Lung (tissue), 12 donors: ENCODE results near the gene TGFB2. TPM values are rescaled to one million over a fixed set of nuclear protein-coding genes. Genes with fewer than 3 reads are reported as not detected.

Experiments
- ATAC-seq: fragments of 200-7000 bp; cut with Tn5 transposase; one replicate; pipeline ENCODE4 v1.9.1; 2020; ENCODE audit warnings: moderate number of reproducible peaks; ENCODE audit not compliant: insufficient read depth, low FRiP score
- DNase-seq, 3 donors: peaks; one replicate each; pipeline ENCODE4 v3.0.0-alpha.2; 2013 to 2017
- H3K27ac ChIP-seq, 2 donors: one replicate each; pipeline ENCODE4 v1.5.1; 2013; ENCODE audit warnings: mild to moderate bottlenecking in 2 of 2, moderate library complexity in 2 of 2, control low read depth in 1 of 2, inconsistent platforms in 1 of 2, low read depth in 1 of 2, low read length in 1 of 2
- H3K27me3 ChIP-seq, 3 donors: one replicate each; pipeline ENCODE4 v1.5.1; 2013; ENCODE audit warnings: low read length in 2 of 3; ENCODE audit not compliant: control insufficient read depth in 3 of 3, insufficient read depth in 3 of 3
- H3K36me3 ChIP-seq, 4 donors: one replicate each; pipeline ENCODE4 v1.5.1; 2013; ENCODE audit warnings: low read length in 4 of 4, mild to moderate bottlenecking in 1 of 4, moderate library complexity in 1 of 4; ENCODE audit not compliant: control insufficient read depth in 4 of 4, insufficient read depth in 4 of 4
- H3K4me1 ChIP-seq, 5 donors: one replicate each; pipeline ENCODE4 v1.5.1; 2013; ENCODE audit warnings: low read length in 5 of 5, mild to moderate bottlenecking in 2 of 5, moderate library complexity in 1 of 5; ENCODE audit not compliant: control insufficient read depth in 5 of 5, insufficient read depth in 5 of 5
- H3K4me3 ChIP-seq: one replicate; pipeline ENCODE4 v1.5.1; 2013; ENCODE audit warnings: mild to moderate bottlenecking, control low read depth, moderate library complexity
- H3K9ac ChIP-seq, 2 donors: one replicate each; pipeline ENCODE4 v1.5.1; 2013; ENCODE audit warnings: low read length in 2 of 2, control low read depth in 1 of 2; ENCODE audit not compliant: insufficient read depth in 1 of 2
- H3K9me3 ChIP-seq, 4 donors: one replicate each; pipeline ENCODE4 v1.5.1; 2013; ENCODE audit warnings: low read length in 3 of 4, mild to moderate bottlenecking in 1 of 4, moderate library complexity in 1 of 4; ENCODE audit not compliant: control insufficient read depth in 4 of 4, insufficient read depth in 3 of 4
- CTCF ChIP-seq: IDR thresholded peaks from 2 replicates; pipeline ENCODE4 v1.5.1; 2012; ENCODE audit warnings: mild to moderate bottlenecking; ENCODE audit errors: control extremely low read depth, extremely low read depth
- WGBS, 2 donors: extraction: QIAGEN DNeasy Blood & Tissue Kit; methylation state at CpG; one replicate each; pipeline ENCODE4 v1.1.7; 2013; 5-methylcytosine and 5-hydroxymethylcytosine counted together
- polyA plus RNA-seq, 2 donors: library from polyadenylated mRNA; stranded (reverse); fragments of 200-250 nt; gene quantifications; one replicate each; pipeline ENCODE4 v1.2.1, GENCODE V29; 2013
- total RNA-seq, 2 donors: library from RNA; depleted of rRNA in 1 of 2; stranded (reverse); fragments of >200 nt in 1 of 2; gene quantifications; one replicate each; pipeline ENCODE4 v1.2.1, GENCODE V29; 2014 to 2021
- donor health status: control.
- donor health status: control.
- donor health status: Bipolar disorder and iron deficiency.
- donor health status: healthy.
- donor health status: DM: yes; HTN: yes; CAD: no.

The TGFB2 gene
- total and polyA plus RNA-seq, 4 donors = 1.9 to 53.7 (median 3.8) TPM

- H3K36me3 ChIP-seq = no peaks in the 10 kb centered on the region
- ATAC-seq (peak; percentile 89), DNase-seq (peak; percentile 36 to 73 (median 56))
- H3K27me3 ChIP-seq = no peaks in the 10 kb centered on the region
- H3K4me1 ChIP-seq = peaks cover 7 to 22% (median 9%) of the 10 kb centered on the region in 5 donors
- no peak for TF ChIP-seq CTCF
- no peaks in the 10 kb centered on the region for H3K9me3 ChIP-seq
- H3K4me3 ChIP-seq = no peak overlapping the region
- peak overlapping the region; percentile 71 to 89 for H3K27ac ChIP-seq
- WGBS, 2 donors = 27 to 46% methylated on average over 6 of the region's 6 CpGs
- peak overlapping the region in 1 of 2 donors; percentile 4 for H3K9ac ChIP-seq
Measured at GRCh38 chr1:218459878-218460711, 115.0 kb downstream of the TGFB2 start.

- WGBS, 2 donors = 89 to 94% methylated on average over 1 of the region's 1 CpG
- no peak for TF ChIP-seq CTCF
- no peaks in the 10 kb centered on the region for H3K9me3 ChIP-seq
- H3K27ac ChIP-seq = no peak overlapping the region
- H3K4me3 ChIP-seq = no peak overlapping the region
- peaks cover 7 to 22% (median 9%) of the 10 kb centered on the region in 5 donors for H3K4me1 ChIP-seq
- no peak overlapping the region for H3K9ac ChIP-seq
- no peaks in the 10 kb centered on the region for H3K27me3 ChIP-seq
- ATAC-seq = no peak
- no peaks in the 10 kb centered on the region for H3K36me3 ChIP-seq
- no peak for DNase-seq
Measured at GRCh38 chr1:218461351-218461750, 116.2 kb downstream of the TGFB2 start.

GRCh38 chr1:218462116-218462515, 117.0 kb downstream of the TGFB2 start:
- Histone ChIP-seq H3K4me3 (no peak overlapping the region), H3K9ac (no peak overlapping the region), H3K27ac (no peak overlapping the region), H3K27me3 (no peaks in the 10 kb centered on the region), H3K36me3 (no peaks in the 10 kb centered on the region), H3K9me3 (no peaks in the 10 kb centered on the region), H3K4me1 (peaks cover 7 to 22% (median 11%) of the 10 kb centered on the region in 5 donors)
- DNase-seq (no peak), ATAC-seq (no peak)
- 89 to 92% methylated on average over 4 of the region's 4 CpGs for WGBS, 2 donors
- no peak for TF ChIP-seq CTCF
